ENCODE data around the gene OR2T33.
"Not testable (repeated sequence)": the region's sequence is repeated elsewhere in the genome, so short reads cannot be mapped to it uniquely, and the experiment has no call there.

The OR2T33 gene, protein sequence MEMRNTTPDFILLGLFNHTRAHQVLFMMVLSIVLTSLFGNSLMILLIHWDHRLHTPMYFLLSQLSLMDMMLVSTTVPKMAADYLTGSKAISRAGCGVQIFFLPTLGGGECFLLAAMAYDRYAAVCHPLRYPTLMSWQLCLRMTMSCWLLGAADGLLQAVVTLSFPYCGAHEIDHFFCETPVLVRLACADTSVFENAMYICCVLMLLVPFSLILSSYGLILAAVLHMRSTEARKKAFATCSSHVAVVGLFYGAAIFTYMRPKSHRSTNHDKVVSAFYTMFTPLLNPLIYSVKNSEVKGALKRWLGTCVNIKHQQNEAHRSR

GRCh38 chr1:248277876-248278275 lies at the start of gene OR2T33:
Gene OR2T33, minus strand, starts transcription at chr1:248277976. Its CDS starts 4,162 bp downstream, at chr1:248273814.
- DNase-seq (ENCODE audit: low read depth), result no peak

GRCh38 chr1:248324468-248324867 lies 46.7 kb upstream of the OR2T33 start, which contains the start of gene OR2M7:
Gene OR2M7, minus strand, starts transcription at chr1:248324568. Its CDS starts 0 bp downstream, at chr1:248324568.
- no peak for DNase-seq (ENCODE audit: low read depth)

- DNase-seq (ENCODE audit: low read depth), result no peak
Measured at GRCh38 chr1:248316796-248317195, 39.0 kb upstream of the OR2T33 start.

- DNase-seq (ENCODE audit: low read depth), result not testable (repeated sequence)
Measured at GRCh38 chr1:248306740-248307139, 29.0 kb upstream of the OR2T33 start.

DNA sequence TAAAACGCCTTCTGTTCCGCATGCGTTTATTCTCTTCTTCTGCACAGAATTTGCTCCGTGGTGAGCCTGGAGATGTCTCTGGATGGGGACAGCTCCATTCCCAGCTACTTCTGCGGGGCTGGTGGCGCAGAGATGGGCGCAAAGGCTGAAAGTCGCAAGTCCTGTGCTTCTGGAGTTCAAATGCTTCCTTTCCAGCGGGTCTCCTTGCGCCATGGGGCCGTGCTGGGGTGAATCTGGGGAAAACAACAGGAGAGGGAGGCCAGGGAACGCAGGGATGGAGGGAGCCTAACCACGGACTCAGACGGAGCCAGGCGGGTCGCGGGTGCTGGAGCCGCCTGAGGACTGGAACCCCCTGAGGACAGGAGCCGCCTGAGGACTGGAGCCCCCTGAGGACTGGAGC lies 28.3 kb upstream of the OR2T33 start:
- DNase-seq (ENCODE audit: low read depth), result no peak

DNA sequence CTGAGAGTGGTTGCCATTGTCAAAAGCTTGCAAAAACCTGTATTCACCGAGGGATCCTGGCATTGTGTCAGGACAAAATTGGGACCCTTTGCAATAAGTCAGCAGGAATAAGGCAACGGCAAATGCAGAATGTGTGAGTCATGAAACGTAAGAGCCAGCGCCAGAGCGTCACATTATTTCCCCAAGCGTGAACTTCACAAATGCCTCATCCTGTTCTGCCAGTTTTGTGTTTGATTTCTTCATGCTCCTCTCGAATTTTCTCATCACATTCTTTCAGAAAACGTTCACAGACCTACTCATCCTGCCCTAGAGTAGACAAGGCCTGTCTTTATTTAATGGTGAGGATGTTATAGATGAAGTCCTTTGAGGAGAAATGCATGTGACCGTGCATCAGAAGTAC lies 27.9 kb upstream of the OR2T33 start:
- DNase-seq (ENCODE audit: low read depth), result not testable (repeated sequence)

DNA sequence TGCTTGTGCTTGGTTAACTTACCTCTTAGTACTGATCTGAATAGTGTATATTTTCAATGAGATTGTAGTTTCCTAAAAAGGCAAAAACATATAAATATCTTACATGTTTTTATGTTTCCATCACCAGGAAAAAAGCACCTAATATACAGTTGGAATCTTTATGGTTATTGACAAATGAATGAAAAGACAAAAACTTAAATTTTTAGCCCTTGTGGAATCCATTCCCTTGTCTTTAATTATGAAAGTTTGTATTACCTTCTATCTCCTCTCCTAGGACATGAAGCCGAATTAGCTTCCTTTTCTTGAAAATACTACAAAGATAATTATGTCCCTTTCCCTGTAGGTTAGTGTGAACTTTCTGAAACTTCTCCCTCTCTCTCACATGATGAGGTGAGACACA lies 25.5 kb upstream of the OR2T33 start, which contains the start of gene OR2T12:
TSS of gene OR2T12 (minus strand) at position 101 of the 400 bp plus-strand sequence. CDS start 7,846 bp downstream, outside the sequence.
- DNase-seq (ENCODE audit: low read depth), result no peak

DNA sequence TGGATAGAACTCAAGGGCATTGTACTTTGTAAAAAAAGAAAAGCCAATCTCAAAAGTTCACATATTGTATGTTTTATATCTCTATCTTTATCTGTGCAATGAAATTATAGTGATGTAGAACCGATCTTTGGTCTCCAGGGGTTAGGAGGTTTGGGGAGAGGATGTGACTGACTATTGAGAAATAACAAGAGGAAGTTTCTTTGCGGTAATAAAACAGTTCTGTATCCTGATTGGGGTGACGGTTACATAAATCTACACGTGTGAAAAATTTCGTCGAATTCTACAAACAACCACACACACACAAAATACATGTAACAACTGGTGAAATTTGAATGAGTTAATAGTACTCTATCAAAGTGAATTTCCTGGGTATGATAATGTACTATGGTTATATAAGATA lies 10.6 kb upstream of the OR2T33 start:
- DNase-seq (ENCODE audit: low read depth), result no peak

GRCh38 chr1:248273225-248273624 lies 4.6 kb downstream of the OR2T33 start:
- DNase-seq (ENCODE audit: low read depth), result not testable (repeated sequence)

DNA sequence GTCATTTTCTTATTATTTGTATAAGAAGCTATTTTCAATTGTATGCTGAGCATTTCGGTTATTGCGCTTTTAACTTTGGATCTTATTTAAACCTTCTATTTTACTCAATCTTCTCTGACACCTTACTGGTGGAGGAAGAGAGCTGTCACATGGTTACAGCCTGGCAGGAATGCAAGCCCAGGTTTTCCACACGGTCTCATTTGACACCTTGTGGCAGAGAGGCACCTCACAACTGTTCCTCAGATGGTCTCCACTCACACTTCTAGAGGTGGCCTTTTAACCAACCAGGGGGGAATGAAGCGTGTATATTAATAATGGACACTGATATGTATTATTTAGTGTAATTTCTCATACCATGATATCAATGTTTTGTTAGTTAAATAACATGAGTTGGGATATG lies 9.6 kb downstream of the OR2T33 start:
- DNase-seq (ENCODE audit: low read depth), result no peak

- DNase-seq (ENCODE audit: low read depth), result not testable (repeated sequence)
Measured at GRCh38 chr1:248259309-248259708, 18.5 kb downstream of the OR2T33 start.

- no peak for DNase-seq (ENCODE audit: low read depth)
Measured at GRCh38 chr1:248243204-248243603, 34.6 kb downstream of the OR2T33 start.

DNA sequence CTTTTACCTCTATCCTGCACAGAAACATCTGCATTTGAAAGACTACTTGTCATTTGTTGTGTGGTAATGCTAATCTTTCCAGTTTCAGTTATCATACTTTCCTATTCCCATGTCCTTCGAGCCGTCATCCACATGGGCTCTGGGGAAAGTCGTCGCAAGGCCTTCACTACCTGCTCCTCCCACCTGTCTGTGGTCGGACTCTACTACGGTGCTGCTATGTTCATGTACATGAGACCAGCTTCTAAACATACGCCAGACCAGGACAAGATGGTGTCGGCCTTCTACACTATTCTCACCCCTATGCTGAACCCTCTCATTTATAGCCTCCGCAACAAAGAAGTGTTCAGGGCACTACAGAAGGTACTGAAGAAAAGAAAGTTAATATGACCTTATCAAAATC lies 38.3 kb downstream of the OR2T33 start:
- DNase-seq (ENCODE audit: low read depth), result no peak

DNA sequence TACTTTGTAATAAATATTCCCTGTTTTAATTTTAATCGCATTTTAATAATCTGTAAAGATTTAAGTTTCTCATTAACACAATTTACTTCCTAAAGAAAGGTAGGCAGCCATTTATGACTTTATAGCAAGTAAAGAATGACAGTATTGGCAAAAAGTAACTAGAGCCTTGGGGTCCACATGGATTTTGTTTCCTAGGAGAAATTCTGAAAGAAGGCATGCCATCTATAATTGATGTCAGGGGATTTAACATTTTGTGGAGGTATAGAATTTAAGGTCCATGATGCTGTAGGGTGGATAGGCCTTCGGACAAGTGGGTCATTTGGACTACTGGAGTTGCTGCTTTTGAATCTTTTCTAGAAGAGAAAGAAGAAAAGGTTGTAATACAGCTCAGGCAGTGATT lies 46.7 kb downstream of the OR2T33 start, which contains the start of gene OR2M4:
TSS of gene OR2M4 (plus strand) at position 301 of the 400 bp plus-strand sequence. CDS start 7,512 bp downstream, outside the sequence.
- DNase-seq (ENCODE audit: low read depth), result no peak

- DNase-seq (ENCODE audit: low read depth), result no peak
Measured at GRCh38 chr1:248229360-248229908, 48.3 kb downstream of the OR2T33 start.

GRCh38 chr1:248225537-248225936 lies 52.2 kb downstream of the OR2T33 start:
- no peak for DNase-seq (ENCODE audit: low read depth)

Measured in stimulated activated CD8-positive, alpha-beta memory T cell treated with anti-CD3 and anti-CD28 coated beads, Interleukin-15, amount 100 ng/mL, for 24 hours (primary cell).